Stimulated activated CD4-positive, alpha-beta T cell treated with anti-CD3 and anti-CD28 coated beads, Interleukin-12 subunit alpha, Interleukin-12 subunit beta, amount 100 ng/mL, for 4 hours (primary cell): ENCODE measurements around the gene ROPN1L.
A peak's percentile ranks its signal among the peaks of the same experiment; 100 is the strongest.

Experiments
- DNase-seq: peaks from one replicate; pipeline ENCODE4 v3.0.0-alpha.2; 2020

The ROPN1L gene

GRCh38 chr5:10431415-10431814 is 10.3 kb upstream of the ROPN1L start:
- no peak for DNase-seq

- DNase-seq = no peak
These were observed 9.3 kb upstream of the ROPN1L start for GRCh38 chr5:10432059-10433008.

- no peak for DNase-seq
These were observed 7.3 kb upstream of the ROPN1L start for GRCh38 chr5:10434392-10434791.

- no peak for DNase-seq
These were observed 3.4 kb upstream of the ROPN1L start for GRCh38 chr5:10438301-10438700.

GRCh38 chr5:10439692-10440091 is 2.0 kb upstream of the ROPN1L start:
- DNase-seq = no peak

GRCh38 chr5:10440367-10440990 is 1.2 kb upstream of the ROPN1L start:
- DNase-seq = no peak

GRCh38 chr5:10441992-10442435 is 335 bp downstream of the ROPN1L start:
- DNase-seq = peak; percentile 17

- DNase-seq = no peak
These were observed 897 bp downstream of the ROPN1L start for GRCh38 chr5:10442576-10442975.

GRCh38 chr5:10445352-10445751 is 3.7 kb downstream of the ROPN1L start:
- DNase-seq = no peak

GRCh38 chr5:10446490-10446889 is 4.8 kb downstream of the ROPN1L start:
- DNase-seq = no peak

GRCh38 chr5:10447041-10447440 is 5.4 kb downstream of the ROPN1L start:
- no peak for DNase-seq

- DNase-seq = no peak
These were observed 7.2 kb downstream of the ROPN1L start for GRCh38 chr5:10448754-10449360.

- DNase-seq = no peak
These were observed 9.6 kb downstream of the ROPN1L start for GRCh38 chr5:10451137-10451824.

GRCh38 chr5:10452768-10453331 is 11.2 kb downstream of the ROPN1L start:
- no peak for DNase-seq

GRCh38 chr5:10453545-10453944 is 11.9 kb downstream of the ROPN1L start:
- no peak for DNase-seq

GRCh38 chr5:10454591-10455276 is 13.1 kb downstream of the ROPN1L start:
- DNase-seq = no peak

GRCh38 chr5:10455277-10455670 is 13.6 kb downstream of the ROPN1L start:
- DNase-seq = no peak

- no peak for DNase-seq
These were observed 15.1 kb downstream of the ROPN1L start for GRCh38 chr5:10456583-10457420.

- DNase-seq = no peak
These were observed 16.2 kb downstream of the ROPN1L start for GRCh38 chr5:10457682-10458574.
